AML-193 (cell line): Measurements from ENCODE around the gene FAM53C.

Experiments
- DNase-seq, 2 experiments: peaks; one replicate each; lab custom pipeline; 2025; lab: John Stamatoyannopoulos, UW

Gene FAM53C

GRCh38 chr5:138391859-138392386 lies 53.9 kb downstream of the FAM53C start:
- DNase-seq, result no peak
